Bronchial epithelial cell (primary cell): ENCODE data around the gene SPATA18. TPM values are rescaled to one million over a fixed set of nuclear protein-coding genes. Genes with fewer than 3 reads are reported as not detected.

Experiments
- DNase-seq: peaks from one replicate; pipeline ENCODE4 v3.0.0-alpha.2; 2010; ENCODE audit warnings: low read depth
- FAIRE-seq: peaks from 2 replicates; lab custom pipeline; 2011; peaks lifted over from hg19 to GRCh38; lab: Jason Lieb, UNC
- H3K27me3 ChIP-seq: 2 replicates; pipeline ENCODE4 v1.5.1; 2011; ENCODE audit warnings: low read length; ENCODE audit not compliant: control insufficient read depth, insufficient read depth
- H3K36me3 ChIP-seq: 2 replicates; pipeline ENCODE4 v1.5.1; 2011; ENCODE audit warnings: low read length; ENCODE audit not compliant: control insufficient read depth, insufficient read depth
- H3K4me3 ChIP-seq: 2 replicates; pipeline ENCODE4 v1.5.1; 2011; ENCODE audit warnings: mild to moderate bottlenecking, low read depth, low read length, control low read depth
- CTCF ChIP-seq: IDR thresholded peaks from 2 replicates; pipeline ENCODE4 v1.5.1; 2011; ENCODE audit warnings: mild to moderate bottlenecking, moderate library complexity, low read length, control low read depth, inconsistent platforms; ENCODE audit not compliant: insufficient read depth, severe bottlenecking
- total RNA-seq: library from RNA; depleted of rRNA; stranded (reverse); fragments of >200 nt; gene quantifications from 2 replicates; pipeline ENCODE4 v1.2.1, GENCODE V29; 2014

Gene SPATA18
- total RNA-seq, 1 donor from 2014 or later = 11.8 TPM

GRCh38 chr4:52010986-52011385, 40.1 kb upstream of the SPATA18 start:
- Histone ChIP-seq H3K36me3 (no peaks in the 10 kb centered on the region), H3K27me3 (no peaks in the 10 kb centered on the region), H3K4me3 (no peak overlapping the region)
- FAIRE-seq = no peak
- no peak for TF ChIP-seq CTCF
- DNase-seq = no peak

GRCh38 chr4:52012651-52013050, 38.5 kb upstream of the SPATA18 start:
- no peak for FAIRE-seq
- DNase-seq = no peak
- Histone ChIP-seq H3K36me3 (no peaks in the 10 kb centered on the region), H3K27me3 (no peaks in the 10 kb centered on the region), H3K4me3 (no peak overlapping the region)
- TF ChIP-seq CTCF = no peak

- Histone ChIP-seq H3K36me3 (no peaks in the 10 kb centered on the region), H3K4me3 (no peak overlapping the region), H3K27me3 (no peaks in the 10 kb centered on the region)
- FAIRE-seq (no peak), DNase-seq (no peak)
- TF ChIP-seq CTCF = no peak
Measured at GRCh38 chr4:52014903-52015302, 36.2 kb upstream of the SPATA18 start.

GRCh38 chr4:52015366-52015765, 35.7 kb upstream of the SPATA18 start:
- H3K36me3 ChIP-seq = no peaks in the 10 kb centered on the region
- no peak overlapping the region for H3K4me3 ChIP-seq
- no peaks in the 10 kb centered on the region for H3K27me3 ChIP-seq
- DNase-seq (no peak), FAIRE-seq (no peak)
- no peak for TF ChIP-seq CTCF

- Histone ChIP-seq H3K4me3 (no peak overlapping the region), H3K36me3 (no peaks in the 10 kb centered on the region), H3K27me3 (no peaks in the 10 kb centered on the region)
- DNase-seq (no peak), FAIRE-seq (no peak)
- no peak for TF ChIP-seq CTCF
Measured at GRCh38 chr4:52016981-52017380, 34.1 kb upstream of the SPATA18 start.

- DNase-seq (no peak), FAIRE-seq (no peak)
- Histone ChIP-seq H3K27me3 (no peaks in the 10 kb centered on the region), H3K36me3 (no peaks in the 10 kb centered on the region), H3K4me3 (no peak overlapping the region)
- TF ChIP-seq CTCF = no peak
Measured at GRCh38 chr4:52017814-52018213, 33.3 kb upstream of the SPATA18 start.
